Lung (tissue), 12 donors: ENCODE results near the gene TLE6. TPM values are rescaled to one million over a fixed set of nuclear protein-coding genes. Genes with fewer than 3 reads are reported as not detected.

ENCODE experiments used
- ATAC-seq: fragments of 200-7000 bp; cut with Tn5 transposase; one replicate; pipeline ENCODE4 v1.9.1; 2020; ENCODE audit warnings: moderate number of reproducible peaks; ENCODE audit not compliant: insufficient read depth, low FRiP score
- DNase-seq, 3 donors: peaks; one replicate each; pipeline ENCODE4 v3.0.0-alpha.2; 2013 to 2017
- H3K27ac ChIP-seq, 2 donors: one replicate each; pipeline ENCODE4 v1.5.1; 2013; ENCODE audit warnings: mild to moderate bottlenecking in 2 of 2, moderate library complexity in 2 of 2, control low read depth in 1 of 2, inconsistent platforms in 1 of 2, low read depth in 1 of 2, low read length in 1 of 2
- H3K27me3 ChIP-seq, 3 donors: one replicate each; pipeline ENCODE4 v1.5.1; 2013; ENCODE audit warnings: low read length in 2 of 3; ENCODE audit not compliant: control insufficient read depth in 3 of 3, insufficient read depth in 3 of 3
- H3K36me3 ChIP-seq, 4 donors: one replicate each; pipeline ENCODE4 v1.5.1; 2013; ENCODE audit warnings: low read length in 4 of 4, mild to moderate bottlenecking in 1 of 4, moderate library complexity in 1 of 4; ENCODE audit not compliant: control insufficient read depth in 4 of 4, insufficient read depth in 4 of 4
- H3K4me1 ChIP-seq, 5 donors: one replicate each; pipeline ENCODE4 v1.5.1; 2013; ENCODE audit warnings: low read length in 5 of 5, mild to moderate bottlenecking in 2 of 5, moderate library complexity in 1 of 5; ENCODE audit not compliant: control insufficient read depth in 5 of 5, insufficient read depth in 5 of 5
- H3K4me3 ChIP-seq: one replicate; pipeline ENCODE4 v1.5.1; 2013; ENCODE audit warnings: mild to moderate bottlenecking, control low read depth, moderate library complexity
- H3K9ac ChIP-seq, 2 donors: one replicate each; pipeline ENCODE4 v1.5.1; 2013; ENCODE audit warnings: low read length in 2 of 2, control low read depth in 1 of 2; ENCODE audit not compliant: insufficient read depth in 1 of 2
- H3K9me3 ChIP-seq, 4 donors: one replicate each; pipeline ENCODE4 v1.5.1; 2013; ENCODE audit warnings: low read length in 3 of 4, mild to moderate bottlenecking in 1 of 4, moderate library complexity in 1 of 4; ENCODE audit not compliant: control insufficient read depth in 4 of 4, insufficient read depth in 3 of 4
- WGBS, 2 donors: extraction: QIAGEN DNeasy Blood & Tissue Kit; methylation state at CpG; one replicate each; pipeline ENCODE4 v1.1.7; 2013; 5-methylcytosine and 5-hydroxymethylcytosine counted together
- polyA plus RNA-seq, 2 donors: library from polyadenylated mRNA; stranded (reverse); fragments of 200-250 nt; gene quantifications; one replicate each; pipeline ENCODE4 v1.2.1, GENCODE V29; 2013
- total RNA-seq, 2 donors: library from RNA; depleted of rRNA in 1 of 2; stranded (reverse); fragments of >200 nt in 1 of 2; gene quantifications; one replicate each; pipeline ENCODE4 v1.2.1, GENCODE V29; 2014 to 2021
- TF ChIP-seq, protein P1 (sequence below): IDR thresholded peaks from 2 replicates; pipeline ENCODE4 v1.5.1; 2012; ENCODE audit warnings: mild to moderate bottlenecking; ENCODE audit errors: control extremely low read depth, extremely low read depth
- donor health status: control.
- donor health status: control.
- donor health status: Bipolar disorder and iron deficiency.
- donor health status: healthy.
- donor health status: DM: yes; HTN: yes; CAD: no.

The TLE6 gene
- total and polyA plus RNA-seq, 4 donors: 6.1 to 8.8 (median 7.2) TPM

DNA sequence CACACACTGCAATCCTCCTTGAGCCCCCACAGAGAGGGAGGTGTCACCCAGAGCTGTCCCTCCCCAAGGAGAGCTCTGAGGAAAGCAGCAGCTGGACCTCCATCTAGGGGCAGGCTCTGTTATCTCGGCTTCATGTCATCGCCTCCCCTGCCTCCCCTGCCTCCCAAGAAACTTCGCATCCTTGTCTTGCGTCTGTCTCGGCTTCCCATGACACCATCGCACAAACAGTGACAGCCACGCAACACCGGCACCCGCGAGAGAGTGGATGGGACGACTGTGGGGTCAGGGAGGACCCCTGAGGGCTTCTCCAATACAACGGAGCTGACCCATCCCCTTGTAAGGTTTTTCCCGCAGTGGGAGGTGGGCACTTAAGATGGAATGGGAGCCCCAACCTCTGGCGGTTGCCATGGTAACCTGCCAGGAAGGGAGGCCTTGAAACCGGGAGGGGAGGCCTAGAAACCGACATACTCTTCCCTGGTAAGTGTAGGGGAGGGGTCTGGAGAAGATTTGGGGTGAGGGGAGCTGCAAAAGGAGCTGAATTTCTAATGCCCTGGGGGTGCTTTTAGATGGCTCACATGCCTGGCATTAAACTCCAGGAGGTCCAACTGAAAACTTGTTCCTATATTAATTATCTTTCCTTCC, 35.4 kb downstream of the TLE6 start:
- H3K36me3 ChIP-seq: peaks cover 4 to 46% (median 29%) of the 10 kb centered on the region in 4 donors
- ATAC-seq: no peak

DNA sequence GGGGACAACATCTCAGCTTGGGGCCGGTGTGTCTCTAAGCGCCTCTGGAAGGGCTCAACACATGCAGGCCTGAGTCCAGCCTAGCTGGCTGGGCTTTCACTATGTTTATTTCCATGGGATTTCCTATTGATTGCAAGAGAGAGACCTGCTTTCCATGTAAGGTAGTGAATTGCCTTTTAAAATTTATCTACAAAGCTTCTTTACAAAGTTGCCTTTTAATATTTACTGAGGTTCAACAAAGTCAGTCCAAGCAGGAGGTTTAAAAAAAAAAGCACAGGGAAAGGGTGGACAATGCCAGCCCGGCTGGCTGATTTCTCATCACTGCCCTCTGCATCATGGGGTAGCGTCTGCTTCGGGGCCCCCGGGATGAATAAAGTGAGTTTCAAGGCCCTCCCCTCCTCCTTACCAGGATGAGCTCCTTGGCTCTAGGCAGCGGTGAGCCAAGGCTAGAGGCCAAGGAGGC, 35.9 kb downstream of the TLE6 start:
- DNase-seq: no peak

More for the DNA sequence above, 35.4 kb downstream of the TLE6 start:
- H3K27me3 ChIP-seq: no peaks in the 10 kb centered on the region
- WGBS, 2 donors: 81 to 83% methylated on average over 16 of the region's 16 CpGs
- no peak overlapping the region for H3K27ac ChIP-seq
- H3K4me3 ChIP-seq: no peak overlapping the region
- TF ChIP-seq, protein P1, sequence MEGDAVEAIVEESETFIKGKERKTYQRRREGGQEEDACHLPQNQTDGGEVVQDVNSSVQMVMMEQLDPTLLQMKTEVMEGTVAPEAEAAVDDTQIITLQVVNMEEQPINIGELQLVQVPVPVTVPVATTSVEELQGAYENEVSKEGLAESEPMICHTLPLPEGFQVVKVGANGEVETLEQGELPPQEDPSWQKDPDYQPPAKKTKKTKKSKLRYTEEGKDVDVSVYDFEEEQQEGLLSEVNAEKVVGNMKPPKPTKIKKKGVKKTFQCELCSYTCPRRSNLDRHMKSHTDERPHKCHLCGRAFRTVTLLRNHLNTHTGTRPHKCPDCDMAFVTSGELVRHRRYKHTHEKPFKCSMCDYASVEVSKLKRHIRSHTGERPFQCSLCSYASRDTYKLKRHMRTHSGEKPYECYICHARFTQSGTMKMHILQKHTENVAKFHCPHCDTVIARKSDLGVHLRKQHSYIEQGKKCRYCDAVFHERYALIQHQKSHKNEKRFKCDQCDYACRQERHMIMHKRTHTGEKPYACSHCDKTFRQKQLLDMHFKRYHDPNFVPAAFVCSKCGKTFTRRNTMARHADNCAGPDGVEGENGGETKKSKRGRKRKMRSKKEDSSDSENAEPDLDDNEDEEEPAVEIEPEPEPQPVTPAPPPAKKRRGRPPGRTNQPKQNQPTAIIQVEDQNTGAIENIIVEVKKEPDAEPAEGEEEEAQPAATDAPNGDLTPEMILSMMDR: no peak
- no peak overlapping the region for H3K9ac ChIP-seq
- no peak for DNase-seq
- H3K4me1 ChIP-seq: no peaks in the 10 kb centered on the region
- H3K9me3 ChIP-seq: no peaks in the 10 kb centered on the region

DNA sequence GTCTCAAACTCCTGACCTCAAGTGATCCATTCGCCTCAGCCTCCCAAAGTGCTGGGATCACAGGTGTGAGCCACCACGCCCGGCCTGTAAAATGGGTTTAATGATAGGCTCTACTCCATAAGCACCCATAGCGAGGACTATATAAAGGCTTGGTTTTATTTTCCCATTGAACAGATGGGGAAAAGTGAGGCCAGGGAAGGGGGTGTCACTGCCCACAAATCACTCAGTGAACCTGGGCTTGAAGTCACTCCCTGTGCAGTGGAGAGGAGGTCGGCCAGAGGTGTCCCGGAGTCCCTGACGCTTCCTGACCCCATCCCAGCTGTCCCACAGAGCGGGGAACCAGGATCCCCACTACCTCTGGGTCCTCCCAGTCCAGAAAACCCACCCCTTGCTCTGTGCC, 36.8 kb downstream of the TLE6 start:
- TF ChIP-seq, protein P1: no peak
- Histone ChIP-seq H3K9ac (no peak overlapping the region), H3K4me3 (no peak overlapping the region), H3K4me1 (no peaks in the 10 kb centered on the region), H3K27me3 (no peaks in the 10 kb centered on the region), H3K36me3 (peaks cover 4 to 37% (median 26%) of the 10 kb centered on the region in 4 donors), H3K27ac (no peak overlapping the region), H3K9me3 (no peaks in the 10 kb centered on the region)
- WGBS, 2 donors: 95 to 98% methylated on average over 8 of the region's 8 CpGs
- DNase-seq: no peak
- no peak for ATAC-seq

More for the DNA sequence above, 35.9 kb downstream of the TLE6 start:
- Histone ChIP-seq H3K4me3 (no peak overlapping the region), H3K9ac (no peak overlapping the region), H3K36me3 (peaks cover 4 to 43% (median 28%) of the 10 kb centered on the region in 4 donors), H3K27me3 (no peaks in the 10 kb centered on the region), H3K27ac (no peak overlapping the region), H3K9me3 (no peaks in the 10 kb centered on the region), H3K4me1 (no peaks in the 10 kb centered on the region)
- WGBS, 2 donors: 89 to 92% methylated on average over 7 of the region's 7 CpGs
- TF ChIP-seq, protein P1: no peak
- ATAC-seq: no peak
